ENCODE measurements around the gene SMURF2.
A peak's percentile ranks its signal among the peaks of the same experiment; 100 is the strongest.

The SMURF2 gene

GRCh38 chr17:64500487-64500859, 161.6 kb downstream of the SMURF2 start:
- DNase-seq = no peak

- DNase-seq = no peak
Measured at GRCh38 chr17:64499805-64500486, 162.2 kb downstream of the SMURF2 start.

- DNase-seq = peak; percentile 27
Measured at GRCh38 chr17:64498308-64499203, 163.6 kb downstream of the SMURF2 start.

- DNase-seq = peak; percentile 69
Measured at GRCh38 chr17:64497565-64498035, 164.5 kb downstream of the SMURF2 start.

GRCh38 chr17:64496786-64497564, 165.1 kb downstream of the SMURF2 start, which contains the start of gene POLG2:
TSS of gene POLG2 (minus strand) at chr17:64497054. CDS start at chr17:64496968, 86 bp downstream.
- peak; percentile 94 for DNase-seq

- DNase-seq = peak; percentile 31
Measured at GRCh38 chr17:64496348-64496785, 165.7 kb downstream of the SMURF2 start.

Data from NCI-H2171 treated with DMSO at 0.1 percent for 48 hours (cell line).